WTC11 (cell line): ENCODE data around the gene THSD4. TPM values are rescaled to one million over a fixed set of nuclear protein-coding genes. Genes with fewer than 3 reads are reported as not detected.

Experiments
- ATAC-seq: fragments of 200-7000 bp; cut with Tn5 transposase; 2 replicates; pipeline ENCODE4 v1.10.0; 2021; ENCODE audit warnings: mild to moderate bottlenecking, moderate library complexity
- CTCF ChIA-PET: fragments of 300-600 bp; sonication (Branson Sonifier 250); formaldehyde crosslinking; loops from one replicate; lab custom pipeline; 2021; ENCODE audit warnings: antibody characterized with exemption; lab: Charles Lee
- POLR2A ChIA-PET: fragments of 350-600 bp; sonication (Branson Sonifier 250); formaldehyde crosslinking; loops from one replicate; lab custom pipeline; 2021; ENCODE audit warnings: antibody characterized with exemption; lab: Charles Lee
- DNase-seq: peaks from one replicate; pipeline ENCODE4 v3.0.0; 2021; ENCODE audit warnings: low spot score
- H3K27ac Mint-ChIP-seq: 2 replicates; pipeline ENCODE4 v1.8.0; 2021; ENCODE audit warnings: mixed read lengths
- H3K27me3 Mint-ChIP-seq: 2 replicates; pipeline ENCODE4 v1.8.0; 2021; ENCODE audit warnings: low read depth, mild to moderate bottlenecking, moderate library complexity, mixed read lengths
- H3K36me3 Mint-ChIP-seq: 2 replicates; pipeline ENCODE4 v1.8.0; 2021; ENCODE audit warnings: mixed read lengths
- H3K4me1 Mint-ChIP-seq: 2 replicates; pipeline ENCODE4 v1.8.0; 2022; ENCODE audit warnings: mixed read lengths
- H3K4me3 Mint-ChIP-seq: 2 replicates; pipeline ENCODE4 v1.8.0; 2021; ENCODE audit warnings: mild to moderate bottlenecking, moderate library complexity, mixed read lengths
- H3K9me3 Mint-ChIP-seq: 2 replicates; pipeline ENCODE4 v1.8.0; 2021; ENCODE audit warnings: mixed read lengths
- AFF4 ChIP-seq: sonication (generic); formaldehyde crosslinking; IDR thresholded peaks from 2 replicates; pipeline ENCODE4 v1.8.1; 2023; ENCODE audit warnings: mild to moderate bottlenecking, missing genetic modification reagents, borderline replicate concordance
- ATF1 ChIP-seq: sonication (generic); formaldehyde crosslinking; IDR thresholded peaks from 2 replicates; pipeline ENCODE4 v1.8.1; 2023; ENCODE audit warnings: mild to moderate bottlenecking, moderate library complexity, missing genetic modification reagents
- ATF2 ChIP-seq: sonication (generic); formaldehyde crosslinking; IDR thresholded peaks from 2 replicates; pipeline ENCODE4 v1.8.1; 2022; ENCODE audit warnings: low read depth, missing genetic modification reagents, borderline replicate concordance
- CREB1 ChIP-seq: sonication (generic); formaldehyde crosslinking; IDR thresholded peaks from 2 replicates; pipeline ENCODE4 v1.8.0; 2023; ENCODE audit warnings: mild to moderate bottlenecking, missing genetic modification reagents
- ERG ChIP-seq: fragments of 250-450 bp; sonication (Bioruptor Pico); IDR thresholded peaks from 2 replicates; pipeline ENCODE4 v1.8.0; 2021; ENCODE audit warnings: mild to moderate bottlenecking
- ESRRA ChIP-seq: sonication (generic); formaldehyde crosslinking; IDR thresholded peaks from 2 replicates; pipeline ENCODE4 v1.8.1; 2022; ENCODE audit warnings: mild to moderate bottlenecking, missing genetic modification reagents, borderline replicate concordance
- ETV6 ChIP-seq: sonication (generic); formaldehyde crosslinking; IDR thresholded peaks from 2 replicates; pipeline ENCODE4 v1.8.1; 2022; ENCODE audit warnings: mild to moderate bottlenecking, missing genetic modification reagents
- FOXJ3 ChIP-seq: sonication (generic); formaldehyde crosslinking; IDR thresholded peaks from 2 replicates; pipeline ENCODE4 v1.9.0; 2021; ENCODE audit warnings: missing genetic modification reagents, mild to moderate bottlenecking, borderline replicate concordance
- FOXK1 ChIP-seq: sonication (generic); formaldehyde crosslinking; IDR thresholded peaks from 2 replicates; pipeline ENCODE4 v1.8.0; 2022; ENCODE audit warnings: mild to moderate bottlenecking, moderate library complexity, missing genetic modification reagents
- FOXP1 ChIP-seq: sonication (generic); formaldehyde crosslinking; IDR thresholded peaks from 2 replicates; pipeline ENCODE4 v1.8.0; 2022; ENCODE audit warnings: missing genetic modification reagents, mild to moderate bottlenecking, moderate library complexity, borderline replicate concordance
- GABPB1 ChIP-seq: sonication (generic); formaldehyde crosslinking; IDR thresholded peaks from 2 replicates; pipeline ENCODE4 v1.8.1; 2023; ENCODE audit warnings: mild to moderate bottlenecking, missing genetic modification reagents
- GTF2I ChIP-seq: fragments of 250-450 bp; sonication (Bioruptor Pico); conservative IDR thresholded peaks from 2 replicates; pipeline ENCODE4 v1.4.0; 2021; ENCODE audit warnings: mild to moderate bottlenecking
- HMGXB4 ChIP-seq: sonication (generic); formaldehyde crosslinking; IDR thresholded peaks from 2 replicates; pipeline ENCODE4 v1.8.1; 2023; ENCODE audit warnings: mild to moderate bottlenecking, moderate library complexity, missing genetic modification reagents
- JAZF1 ChIP-seq: fragments of 250-450 bp; sonication (Bioruptor Pico); IDR thresholded peaks from 2 replicates; pipeline ENCODE4 v1.9.0; 2021; ENCODE audit warnings: moderate library complexity, mild to moderate bottlenecking, inconsistent platforms
- NFE2L1 ChIP-seq: sonication (generic); formaldehyde crosslinking; IDR thresholded peaks from 2 replicates; pipeline ENCODE4 v1.8.1; 2023; ENCODE audit warnings: missing genetic modification reagents
- RELA ChIP-seq: sonication (generic); formaldehyde crosslinking; IDR thresholded peaks from 2 replicates; pipeline ENCODE4 v1.8.1; 2022; ENCODE audit warnings: missing genetic modification reagents, mild to moderate bottlenecking, borderline replicate concordance
- RORB ChIP-seq: fragments of 250-450 bp; sonication (Bioruptor Pico); IDR thresholded peaks from 2 replicates; pipeline ENCODE4 v1.9.0; 2021; ENCODE audit warnings: mild to moderate bottlenecking
- SMAD3 ChIP-seq: sonication (generic); formaldehyde crosslinking; IDR thresholded peaks from 2 replicates; pipeline ENCODE4 v1.8.0; 2022; ENCODE audit warnings: missing genetic modification reagents, mild to moderate bottlenecking, borderline replicate concordance
- TEAD4 ChIP-seq: sonication (generic); formaldehyde crosslinking; IDR thresholded peaks from 2 replicates; pipeline ENCODE4 v1.8.0; 2022; ENCODE audit warnings: mild to moderate bottlenecking, missing genetic modification reagents
- ZNF121 ChIP-seq: sonication (generic); formaldehyde crosslinking; IDR thresholded peaks from 2 replicates; pipeline ENCODE4 v1.8.0; 2023; ENCODE audit warnings: missing genetic modification reagents
- ZNF219 ChIP-seq: sonication (generic); formaldehyde crosslinking; IDR thresholded peaks from 2 replicates; pipeline ENCODE4 v1.8.0; 2023; ENCODE audit warnings: missing genetic modification reagents, mild to moderate bottlenecking, borderline replicate concordance
- ZNF232 ChIP-seq: sonication (generic); formaldehyde crosslinking; IDR thresholded peaks from 2 replicates; pipeline ENCODE4 v1.8.0; 2022; ENCODE audit warnings: mild to moderate bottlenecking, missing genetic modification reagents
- ZNF263 ChIP-seq: sonication (generic); formaldehyde crosslinking; IDR thresholded peaks from 2 replicates; pipeline ENCODE4 v1.8.1; 2022; ENCODE audit warnings: low read depth, mild to moderate bottlenecking, moderate library complexity, missing genetic modification reagents
- ZNF396 ChIP-seq: fragments of 250-450 bp; sonication (Bioruptor Pico); IDR thresholded peaks from 2 replicates; pipeline ENCODE4 v1.8.0; 2021; ENCODE audit warnings: mild to moderate bottlenecking, moderate library complexity, borderline replicate concordance
- ZNF671 ChIP-seq: fragments of 250-450 bp; sonication (Bioruptor Pico); IDR thresholded peaks from 2 replicates; pipeline ENCODE4 v1.8.0; 2021; ENCODE audit warnings: mild to moderate bottlenecking
- total RNA-seq: library from RNA; stranded (reverse); gene quantifications from 3 replicates; pipeline ENCODE4 v1.2.3, GENCODE V29; 2021

THSD4 gene
- total RNA-seq, 1 experiment from 2014 or later: 7.8 TPM

GRCh38 chr15:71093054-71094024, 21.9 kb upstream of the THSD4 start:
- H3K36me3 Mint-ChIP-seq: no peaks in the 10 kb centered on the region
- TF ChIP-seq ESRRA (CRISPR knock-in tag) (no peak), RORB (CRISPR knock-in tag) (no peak), TEAD4 (no peak), SMAD3 (no peak), ZNF396 (CRISPR knock-in tag) (no peak), HMGXB4 (CRISPR knock-in tag) (no peak)
- TF ChIP-seq, all 79 proteins: peak for 0
- no peaks in the 10 kb centered on the region for H3K4me1 Mint-ChIP-seq
- peaks cover 6% of the 10 kb centered on the region for H3K9me3 Mint-ChIP-seq
- CTCF ChIA-PET: interaction anchor here (0.8 to 1.4 kb wide), 2 partner anchors 10 to 21 kb away, joined by 3 read pairs; no protein-coding TSS in a partner anchor
- H3K27ac Mint-ChIP-seq: no peak overlapping the region
- H3K27me3 Mint-ChIP-seq: peaks cover 61% of the 10 kb centered on the region
- H3K4me3 Mint-ChIP-seq: no peak overlapping the region
- POLR2A ChIA-PET: no interaction called here
- ATAC-seq (no peak), DNase-seq (no peak)

GRCh38 chr15:71094137-71094536, 21.1 kb upstream of the THSD4 start:
- Mint-ChIP-seq H3K27ac (no peak overlapping the region), H3K27me3 (peaks cover 53% of the 10 kb centered on the region), H3K4me1 (no peaks in the 10 kb centered on the region), H3K4me3 (no peak overlapping the region), H3K9me3 (no peaks in the 10 kb centered on the region), H3K36me3 (no peaks in the 10 kb centered on the region)
- DNase-seq (no peak), ATAC-seq (no peak)
- ChIA-PET CTCF (no interaction called here), POLR2A (no interaction called here)
- TF ChIP-seq FOXK1 (CRISPR knock-in tag) (no peak), FOXP1 (no peak), ESRRA (CRISPR knock-in tag) (no peak), CREB1 (CRISPR knock-in tag) (no peak)
- TF ChIP-seq, all 79 proteins: peak for 0

GRCh38 chr15:71096676-71097075, 18.6 kb upstream of the THSD4 start:
- no peaks in the 10 kb centered on the region for H3K36me3 Mint-ChIP-seq
- ATAC-seq (no peak), DNase-seq (no peak)
- CTCF ChIA-PET: interaction anchor here (1.2 kb wide), 1 partner anchor 85 kb away, joined by 4 read pairs; no protein-coding TSS in a partner anchor
- no peaks in the 10 kb centered on the region for H3K9me3 Mint-ChIP-seq
- H3K27me3 Mint-ChIP-seq: peaks cover 31% of the 10 kb centered on the region
- no peak overlapping the region for H3K4me3 Mint-ChIP-seq
- no peak overlapping the region for H3K27ac Mint-ChIP-seq
- H3K4me1 Mint-ChIP-seq: no peaks in the 10 kb centered on the region
- POLR2A ChIA-PET: no interaction called here
- TF ChIP-seq NFE2L1: no peak
- TF ChIP-seq JAZF1 (CRISPR knock-in tag): no peak
- no peak for TF ChIP-seq ZNF219 (CRISPR knock-in tag)
- no peak for TF ChIP-seq ZNF121 (CRISPR knock-in tag)
- TF ChIP-seq ZNF396 (CRISPR knock-in tag): no peak
- no peak for TF ChIP-seq RELA (CRISPR knock-in tag)
- no peak for TF ChIP-seq ATF2
- TF ChIP-seq ZNF263: no peak
- TF ChIP-seq GTF2I: no peak
- no peak for TF ChIP-seq SMAD3
- TF ChIP-seq ATF1: no peak
- TF ChIP-seq ZNF671 (CRISPR knock-in tag): no peak
- no peak for TF ChIP-seq GABPB1 (CRISPR knock-in tag)
- TF ChIP-seq AFF4 (CRISPR knock-in tag): no peak
- no peak for TF ChIP-seq ERG
- no peak for TF ChIP-seq FOXJ3 (CRISPR knock-in tag)
- no peak for TF ChIP-seq ZNF232
- TF ChIP-seq ETV6: no peak
